GM18867 (cell line): ENCODE data around the gene HTR1D.

Experiments used
- ATAC-seq: cut with Tn5 transposase; IDR thresholded peaks from one replicate; pipeline ENCODE4 v1.9.1; 2021; ENCODE audit warnings: mild to moderate bottlenecking, moderate library complexity; ENCODE audit not compliant: unreplicated experiment

HTR1D gene

DNA sequence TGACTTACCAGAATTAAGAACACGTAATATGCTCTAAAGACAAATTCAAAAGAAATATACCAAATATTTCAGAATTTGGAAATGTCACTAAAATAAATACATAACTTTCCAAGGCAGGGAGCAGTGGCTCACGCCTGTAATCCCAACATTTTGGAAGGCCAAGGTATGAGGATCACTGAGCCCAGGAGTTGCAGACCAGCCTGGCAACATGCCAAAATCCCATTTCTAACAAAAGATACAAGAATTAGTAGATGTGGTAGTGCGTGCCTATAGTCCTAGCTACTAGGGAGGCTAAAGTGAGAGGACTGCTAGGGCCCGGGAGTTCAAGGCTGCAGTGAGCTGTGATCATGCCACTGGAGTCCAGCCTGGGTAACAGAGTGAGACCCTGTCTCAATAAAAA, 60.4 kb downstream of the HTR1D start:
- no peak for ATAC-seq

DNA sequence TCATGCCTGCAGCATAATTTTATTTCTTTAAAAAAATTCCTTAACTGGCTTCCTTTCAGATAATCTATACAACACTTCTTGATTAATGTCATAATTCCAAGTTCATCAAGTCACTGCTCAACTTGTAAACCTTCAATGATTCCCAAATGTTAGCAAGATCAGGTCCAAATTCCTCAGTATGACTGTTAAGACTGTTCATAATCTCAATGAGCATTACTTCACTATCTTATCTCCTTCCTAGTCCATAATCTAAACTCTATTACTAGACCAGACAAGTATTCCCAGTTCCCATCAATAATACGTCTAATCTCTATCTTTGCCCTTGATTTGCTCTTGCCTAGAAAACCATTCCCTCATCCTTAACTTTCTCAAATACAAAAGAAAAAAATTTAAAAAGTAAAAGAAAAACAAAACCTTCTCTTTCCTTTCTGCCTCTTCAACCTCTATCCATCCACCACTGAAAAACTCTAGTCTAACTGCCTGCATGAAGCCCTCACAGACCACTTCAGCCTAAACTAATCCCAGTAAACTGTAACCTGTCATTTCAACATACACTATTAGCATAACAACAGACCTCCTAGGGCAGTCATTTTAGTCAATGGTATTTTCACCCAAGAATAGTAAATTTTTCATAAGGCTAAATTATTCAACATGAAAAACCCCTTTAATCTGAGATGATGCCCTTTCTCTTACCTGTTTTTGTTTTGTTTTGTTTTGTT, 64.2 kb downstream of the HTR1D start:
- no peak for ATAC-seq

DNA sequence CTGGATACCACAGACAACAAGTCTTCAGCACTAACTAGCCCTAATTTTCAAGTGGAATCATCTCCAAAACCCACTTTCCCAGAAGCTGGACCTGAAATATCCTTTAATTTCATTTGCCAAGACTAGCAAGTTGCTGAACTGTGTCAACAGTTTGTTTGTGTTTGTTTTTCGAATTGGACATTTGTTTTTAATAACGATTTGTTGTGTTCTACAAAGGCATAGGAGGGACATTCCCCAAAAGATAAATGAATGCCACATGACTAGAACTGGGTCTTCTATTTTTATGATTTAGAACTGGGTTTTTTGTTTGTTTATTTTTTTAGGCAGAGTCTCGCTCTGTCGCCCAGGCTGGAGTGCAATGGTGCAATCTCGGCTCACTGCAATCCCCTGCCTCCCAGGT, 66.6 kb downstream of the HTR1D start:
- ATAC-seq: no peak

DNA sequence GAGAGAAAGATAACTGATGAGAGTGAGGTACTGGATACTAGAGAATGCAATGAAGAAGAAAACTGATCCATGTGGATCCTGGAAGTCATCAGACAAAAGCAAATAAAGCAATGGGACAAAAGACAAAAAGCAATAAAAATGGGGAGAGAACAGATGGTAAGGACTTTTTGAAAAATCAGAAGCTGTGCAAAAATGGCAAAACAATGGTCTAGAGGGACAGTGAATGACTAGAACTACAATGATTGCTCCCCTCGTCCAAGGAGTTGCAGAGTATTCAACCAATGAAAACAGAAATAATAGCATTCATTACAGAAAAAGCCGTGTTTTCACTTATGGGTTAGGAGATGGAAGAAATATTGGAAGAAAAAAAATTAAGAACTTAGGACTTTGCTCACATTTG, 67.2 kb downstream of the HTR1D start:
- no peak for ATAC-seq

DNA sequence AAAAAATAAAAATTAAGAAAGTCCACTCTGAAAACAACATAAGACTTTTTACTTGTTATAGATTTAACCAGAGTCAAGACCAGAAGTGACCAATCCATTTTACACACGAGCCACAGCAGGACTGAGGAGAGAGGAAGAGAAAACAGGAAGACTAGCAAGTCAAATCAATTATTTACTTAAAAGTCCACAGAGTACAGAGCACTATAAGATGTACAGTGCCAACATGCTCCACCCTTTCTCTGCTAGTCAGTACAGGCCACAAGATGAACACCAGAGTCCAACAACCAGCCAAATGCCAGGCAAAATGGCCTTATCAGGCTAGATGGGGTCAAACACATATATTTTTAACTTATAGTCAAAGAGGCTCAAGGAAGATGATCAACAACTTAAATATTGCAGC, 68.2 kb downstream of the HTR1D start:
- no peak for ATAC-seq

DNA sequence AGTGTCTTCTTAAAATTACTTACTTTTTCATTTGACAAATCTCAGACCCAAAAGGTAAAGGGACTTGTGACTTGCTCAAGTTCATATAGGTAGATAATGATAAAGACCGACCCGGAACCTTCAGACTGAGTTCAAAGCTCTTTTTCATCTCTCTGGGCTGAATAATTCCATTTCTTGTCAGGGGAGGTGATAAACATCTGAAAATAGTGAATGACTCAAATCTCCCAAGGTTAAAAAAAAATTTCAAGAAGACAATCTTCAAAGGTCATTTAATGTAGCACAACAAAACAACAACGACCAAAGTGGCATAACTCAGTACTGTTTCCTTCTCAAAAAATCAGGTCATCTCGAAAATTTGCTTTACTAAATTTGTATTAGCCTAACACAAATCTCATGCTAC, 69.2 kb downstream of the HTR1D start:
- ATAC-seq: no peak
